GM21526 (cell line): Measurements from ENCODE around the gene DCTN2.
"Not testable (repeated sequence)": the region's sequence is repeated elsewhere in the genome, so short reads cannot be mapped to it uniquely, and the experiment has no call there.

Source experiments
- ATAC-seq: cut with Tn5 transposase; IDR thresholded peaks from one replicate; pipeline ENCODE4 v1.9.1; 2021; ENCODE audit warnings: moderate library complexity; ENCODE audit not compliant: unreplicated experiment, low FRiP score

Gene DCTN2

GRCh38 chr12:57546438-57547287 lies at the start of gene DCTN2:
TSS of gene DCTN2 (minus strand) at chr12:57547192. CDS start at chr12:57547063, 129 bp downstream.
- ATAC-seq: peak; percentile 96

- no peak for ATAC-seq
Measured at GRCh38 chr12:57593187-57593586, 46.2 kb upstream of the DCTN2 start.

GRCh38 chr12:57592551-57593165 lies 45.7 kb upstream of the DCTN2 start:
- no peak for ATAC-seq

- no peak for ATAC-seq
Measured at GRCh38 chr12:57591782-57592325, 44.9 kb upstream of the DCTN2 start.

GRCh38 chr12:57590864-57591781 lies 44.1 kb upstream of the DCTN2 start, which contains the start of gene PIP4K2C:
TSS of gene PIP4K2C (plus strand) at chr12:57591192. CDS start at chr12:57591290, 98 bp downstream.
- peak; percentile 88 for ATAC-seq

- no peak for ATAC-seq
Measured at GRCh38 chr12:57590479-57590863, 43.5 kb upstream of the DCTN2 start.

GRCh38 chr12:57588951-57589610 lies 42.1 kb upstream of the DCTN2 start:
- not testable (repeated sequence) for ATAC-seq

GRCh38 chr12:57586832-57587429 lies 39.9 kb upstream of the DCTN2 start:
- no peak for ATAC-seq

GRCh38 chr12:57586128-57586527 lies 39.1 kb upstream of the DCTN2 start:
- no peak for ATAC-seq

- ATAC-seq: no peak
Measured at GRCh38 chr12:57585156-57585555, 38.2 kb upstream of the DCTN2 start.

GRCh38 chr12:57584690-57585089 lies 37.7 kb upstream of the DCTN2 start:
- no peak for ATAC-seq

GRCh38 chr12:57584050-57584449 lies 37.1 kb upstream of the DCTN2 start:
- ATAC-seq: no peak

GRCh38 chr12:57583008-57583831 lies 36.2 kb upstream of the DCTN2 start:
- peak; percentile 88 for ATAC-seq

GRCh38 chr12:57582440-57582839 lies 35.4 kb upstream of the DCTN2 start:
- ATAC-seq: no peak

- ATAC-seq: no peak
Measured at GRCh38 chr12:57581802-57582201, 34.8 kb upstream of the DCTN2 start.

- ATAC-seq: no peak
Measured at GRCh38 chr12:57580466-57580795, 33.4 kb upstream of the DCTN2 start.

GRCh38 chr12:57579677-57580465 lies 32.9 kb upstream of the DCTN2 start:
- ATAC-seq: no peak

- ATAC-seq: no peak
Measured at GRCh38 chr12:57579011-57579410, 32.0 kb upstream of the DCTN2 start.
